ENCODE data around the gene CD109.
"Not testable (repeated sequence)": the region's sequence is repeated elsewhere in the genome, so short reads cannot be mapped to it uniquely, and the experiment has no call there.

The CD109 gene

DNA sequence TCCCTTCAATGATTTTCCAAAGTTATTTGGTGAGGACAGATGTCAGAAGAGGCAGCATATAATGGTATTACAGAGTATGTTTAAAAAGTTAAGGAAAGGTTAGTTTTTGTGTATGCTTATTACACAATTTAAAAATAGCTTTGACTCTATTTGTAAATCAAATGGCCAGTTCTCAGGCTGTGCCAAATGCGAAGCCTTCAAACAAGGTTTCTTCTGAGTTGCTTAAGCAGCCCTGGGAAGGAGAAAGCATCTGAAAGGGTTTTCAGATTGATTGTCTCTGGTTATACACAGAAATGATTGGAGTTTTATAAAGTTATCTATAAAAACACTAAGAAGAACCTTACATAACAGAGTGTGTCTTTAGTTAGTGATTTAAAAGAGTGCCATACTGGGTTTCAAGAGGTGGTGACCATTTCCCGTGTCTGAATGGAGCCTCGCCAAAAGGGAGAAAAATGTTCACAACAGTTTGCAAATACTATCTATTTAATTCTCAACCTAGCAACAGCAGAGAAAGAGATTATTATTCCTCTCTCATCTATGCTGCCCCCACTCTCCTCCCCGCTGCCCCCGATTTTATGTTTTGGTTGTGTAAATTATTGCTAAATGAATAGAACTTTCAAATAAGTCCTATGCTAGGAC lies 16.7 kb downstream of the CD109 start:
- no peaks in the 10 kb centered on the region for H3K36me3 ChIP-seq (ENCODE audit: insufficient read depth, low read depth, low read length)
- no peaks in the 10 kb centered on the region for H3K27me3 ChIP-seq (ENCODE audit: insufficient read depth, low read length)
- no peak overlapping the region for H3K27ac ChIP-seq (ENCODE audit: low read length)
- peaks cover 8% of the 10 kb centered on the region; the same call in 1 of the 2 replicates for H3K4me1 ChIP-seq (ENCODE audit: insufficient read depth, low read length)
- H3K4me3 ChIP-seq (ENCODE audit: low read length): no peak overlapping the region
- H3K9me3 ChIP-seq (ENCODE audit: insufficient read depth, low read depth, low read length): no peaks in the 10 kb centered on the region
- H3K9ac ChIP-seq (ENCODE audit: low read depth, low read length): no peak overlapping the region

DNA sequence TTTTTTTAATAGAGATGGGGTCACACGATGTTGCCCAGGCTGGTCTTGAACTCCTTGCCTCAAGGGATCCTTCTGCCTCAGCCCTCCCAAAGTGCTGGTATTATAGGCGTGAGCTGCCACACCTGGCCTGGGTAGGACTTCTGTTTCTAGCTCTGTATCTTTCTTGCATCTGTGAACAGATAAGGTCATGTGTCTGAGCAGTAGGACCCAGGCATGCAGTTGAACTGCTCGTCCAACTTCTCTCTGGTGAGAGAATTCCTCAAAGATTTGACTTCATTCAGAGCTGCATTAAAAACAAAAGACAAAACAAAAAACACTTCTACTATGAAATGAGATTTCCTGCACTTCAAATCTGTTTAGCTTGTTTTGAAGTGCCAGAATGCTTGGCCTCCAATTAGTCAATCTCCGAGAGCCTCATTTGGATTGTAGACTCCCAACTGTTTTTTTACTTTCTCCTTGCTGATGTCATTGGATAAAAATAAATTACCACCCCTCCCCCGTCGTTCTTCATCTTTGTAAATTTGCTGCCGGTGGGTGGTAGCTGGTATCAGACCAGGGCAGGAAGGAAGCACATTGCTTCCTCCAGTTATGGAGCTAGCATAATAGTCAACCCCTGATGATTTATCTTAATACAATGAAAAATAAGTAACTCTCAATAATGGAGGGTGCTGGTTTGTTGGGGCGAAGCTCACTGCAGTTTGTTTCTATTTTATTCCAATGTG lies 17.6 kb downstream of the CD109 start:
- Histone ChIP-seq H3K36me3 (ENCODE audit: insufficient read depth, low read depth, low read length) (no peaks in the 10 kb centered on the region), H3K9me3 (ENCODE audit: insufficient read depth, low read depth, low read length) (no peaks in the 10 kb centered on the region), H3K4me3 (ENCODE audit: low read length) (no peak overlapping the region), H3K27ac (ENCODE audit: low read length) (no peak overlapping the region), H3K9ac (ENCODE audit: low read depth, low read length) (no peak overlapping the region), H3K27me3 (ENCODE audit: insufficient read depth, low read length) (no peaks in the 10 kb centered on the region), H3K4me1 (ENCODE audit: insufficient read depth, low read length) (peaks cover 8% of the 10 kb centered on the region; the same call in 1 of the 2 replicates)

DNA sequence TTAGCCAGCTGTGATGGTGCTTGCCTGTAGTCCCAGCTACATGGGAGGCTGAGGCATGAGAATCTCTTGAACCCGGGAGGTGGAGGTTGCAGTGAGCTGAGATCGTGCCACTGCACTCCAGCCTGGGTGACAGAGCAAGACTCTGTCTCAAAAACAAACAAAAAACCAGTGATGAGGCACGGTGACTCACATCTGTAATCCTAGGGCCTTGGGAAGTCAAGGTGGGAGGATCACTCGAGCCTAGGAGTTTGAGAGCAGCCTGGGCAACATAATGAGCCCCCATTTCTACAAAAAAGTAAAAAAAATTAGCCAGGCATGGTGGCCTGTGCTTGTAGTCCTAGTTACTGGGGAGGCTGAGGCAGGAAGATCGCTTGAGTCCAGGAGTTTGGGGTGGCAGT lies 19.1 kb downstream of the CD109 start:
- H3K27ac ChIP-seq (ENCODE audit: low read length); H3K36me3 ChIP-seq (ENCODE audit: insufficient read depth, low read depth, low read length); H3K9me3 ChIP-seq (ENCODE audit: insufficient read depth, low read depth, low read length); H3K9ac ChIP-seq (ENCODE audit: low read depth, low read length); H3K4me1 ChIP-seq (ENCODE audit: insufficient read depth, low read length); H3K4me3 ChIP-seq (ENCODE audit: low read length); H3K27me3 ChIP-seq (ENCODE audit: insufficient read depth, low read length): not testable (repeated sequence)

DNA sequence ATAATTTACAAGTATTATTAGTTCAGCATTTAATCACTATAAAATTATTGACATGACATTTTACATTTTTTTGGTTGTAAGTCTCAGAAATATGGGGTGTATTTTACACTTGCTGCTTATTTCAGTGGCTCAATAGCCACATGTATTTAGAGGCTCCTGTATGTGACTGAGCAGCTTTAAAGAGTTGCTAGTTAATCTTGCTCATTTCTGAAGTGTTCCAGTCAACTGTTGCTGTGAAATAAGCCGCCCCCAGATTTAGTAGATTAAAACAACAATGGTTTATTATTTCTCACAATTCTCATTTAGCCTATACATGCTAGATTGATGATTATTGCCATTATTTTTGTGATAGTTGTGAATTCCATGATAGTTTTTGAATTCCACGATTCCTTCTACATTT lies 23.0 kb downstream of the CD109 start:
- no peak overlapping the region for H3K27ac ChIP-seq (ENCODE audit: low read length)
- H3K36me3 ChIP-seq (ENCODE audit: insufficient read depth, low read depth, low read length): no peaks in the 10 kb centered on the region
- no peaks in the 10 kb centered on the region for H3K27me3 ChIP-seq (ENCODE audit: insufficient read depth, low read length)
- H3K4me1 ChIP-seq (ENCODE audit: insufficient read depth, low read length): peaks cover 1% of the 10 kb centered on the region; the same call in 1 of the 2 replicates
- H3K4me3 ChIP-seq (ENCODE audit: low read length): no peak overlapping the region
- no peaks in the 10 kb centered on the region for H3K9me3 ChIP-seq (ENCODE audit: insufficient read depth, low read depth, low read length)
- H3K9ac ChIP-seq (ENCODE audit: low read depth, low read length): no peak overlapping the region

DNA sequence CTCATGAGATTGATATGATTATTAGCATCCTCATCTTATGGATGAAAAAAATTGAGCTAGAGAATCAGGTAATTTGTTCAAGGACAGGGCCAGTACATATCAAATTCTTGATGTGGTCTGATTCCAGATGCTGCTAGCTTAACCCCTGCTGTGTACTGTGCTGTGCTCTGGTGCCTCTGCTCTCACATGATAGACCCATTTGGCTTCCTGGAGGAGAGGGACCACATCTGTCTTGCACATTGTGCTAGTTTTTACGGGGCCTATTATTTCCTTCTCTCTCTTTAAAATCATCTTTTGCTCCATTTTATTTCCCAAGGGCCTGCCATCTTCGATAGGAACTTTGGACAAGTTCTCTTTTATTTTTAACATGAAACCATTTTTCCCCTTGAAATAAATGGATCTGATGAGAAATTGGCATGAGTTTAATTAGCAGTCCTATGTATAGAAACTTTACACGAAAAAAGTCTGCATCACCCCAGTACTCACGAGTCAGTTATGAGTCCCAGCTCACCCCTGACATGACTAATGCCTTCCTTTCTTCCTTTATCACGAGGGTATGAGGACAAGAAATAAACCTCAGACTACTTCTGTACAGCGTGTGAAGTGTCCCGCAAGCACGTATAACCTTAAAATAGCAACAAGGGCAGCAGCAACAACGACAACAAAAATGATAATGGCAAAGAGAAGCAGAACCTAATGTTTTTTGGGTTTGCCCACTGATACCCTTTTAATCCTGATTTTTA lies 26.5 kb downstream of the CD109 start:
- Histone ChIP-seq H3K9me3 (ENCODE audit: insufficient read depth, low read depth, low read length) (no peaks in the 10 kb centered on the region), H3K4me1 (ENCODE audit: insufficient read depth, low read length) (no peaks in the 10 kb centered on the region), H3K27ac (ENCODE audit: low read length) (no peak overlapping the region), H3K36me3 (ENCODE audit: insufficient read depth, low read depth, low read length) (no peaks in the 10 kb centered on the region), H3K9ac (ENCODE audit: low read depth, low read length) (no peak overlapping the region), H3K27me3 (ENCODE audit: insufficient read depth, low read length) (no peaks in the 10 kb centered on the region), H3K4me3 (ENCODE audit: low read length) (no peak overlapping the region)

DNA sequence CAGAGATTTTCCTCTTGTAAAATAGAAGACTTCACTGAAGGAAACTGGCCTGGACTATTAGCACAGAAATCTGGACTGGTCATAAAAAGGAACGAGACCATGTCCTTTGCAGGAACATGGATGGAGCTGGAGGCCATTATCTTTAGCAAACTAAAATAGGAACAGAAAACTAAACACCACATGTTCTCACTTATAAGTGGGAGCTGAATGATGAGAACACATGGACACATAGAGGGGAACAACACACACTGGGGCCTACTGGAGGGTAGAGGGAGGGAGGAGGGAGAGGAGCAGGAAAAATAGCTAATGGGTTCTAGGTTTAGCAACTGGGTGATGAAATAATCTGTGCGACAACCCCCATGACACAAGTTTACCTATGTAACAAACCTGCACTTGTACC lies 27.5 kb downstream of the CD109 start:
- H3K4me3 ChIP-seq (ENCODE audit: low read length); H3K4me1 ChIP-seq (ENCODE audit: insufficient read depth, low read length); H3K36me3 ChIP-seq (ENCODE audit: insufficient read depth, low read depth, low read length); H3K9me3 ChIP-seq (ENCODE audit: insufficient read depth, low read depth, low read length); H3K27ac ChIP-seq (ENCODE audit: low read length); H3K9ac ChIP-seq (ENCODE audit: low read depth, low read length); H3K27me3 ChIP-seq (ENCODE audit: insufficient read depth, low read length): not testable (repeated sequence)

DNA sequence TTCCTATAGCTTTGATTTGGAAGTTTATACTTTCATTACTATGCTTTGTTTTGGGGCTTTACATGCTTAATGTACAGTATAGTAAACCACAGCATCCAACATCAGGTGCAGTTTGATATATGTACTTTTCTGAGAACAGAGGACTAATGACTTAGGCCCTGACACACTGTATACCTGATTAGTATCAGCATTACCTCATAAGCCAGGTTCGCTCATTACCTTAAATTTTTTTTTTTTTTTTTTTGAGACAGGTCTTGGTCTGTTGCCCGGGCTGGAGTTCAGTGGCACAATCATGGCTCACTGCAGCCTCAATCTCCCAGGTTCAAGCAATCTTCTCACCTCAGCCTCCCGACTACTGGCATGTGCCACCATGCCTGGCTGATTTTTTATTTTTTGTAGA lies 28.4 kb downstream of the CD109 start:
- Histone ChIP-seq H3K27me3 (ENCODE audit: insufficient read depth, low read length) (no peaks in the 10 kb centered on the region), H3K9me3 (ENCODE audit: insufficient read depth, low read depth, low read length) (no peaks in the 10 kb centered on the region), H3K9ac (ENCODE audit: low read depth, low read length) (no peak overlapping the region), H3K4me1 (ENCODE audit: insufficient read depth, low read length) (no peaks in the 10 kb centered on the region), H3K27ac (ENCODE audit: low read length) (no peak overlapping the region), H3K4me3 (ENCODE audit: low read length) (no peak overlapping the region), H3K36me3 (ENCODE audit: insufficient read depth, low read depth, low read length) (no peaks in the 10 kb centered on the region)

DNA sequence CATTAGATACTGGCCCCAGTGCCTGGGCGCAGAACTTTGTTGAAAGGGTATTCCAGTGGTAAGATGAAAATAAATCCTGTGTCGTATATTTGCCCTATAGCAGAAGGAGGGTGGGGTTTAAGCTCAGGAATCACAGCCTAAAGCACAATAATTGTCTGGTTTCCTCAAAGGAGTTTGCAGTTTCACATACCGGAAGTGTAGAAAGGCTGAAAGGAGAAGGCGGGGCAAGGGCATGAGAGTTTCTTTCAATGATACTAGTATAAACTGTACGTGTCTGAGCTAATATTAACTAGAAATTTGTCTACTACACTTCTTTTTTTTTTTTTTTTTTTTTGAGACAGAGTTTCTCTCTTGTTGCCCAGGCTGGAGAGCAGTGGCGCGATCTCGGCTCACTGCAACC lies 29.2 kb downstream of the CD109 start:
- not testable (repeated sequence) for H3K27ac ChIP-seq (ENCODE audit: low read length); H3K36me3 ChIP-seq (ENCODE audit: insufficient read depth, low read depth, low read length); H3K9me3 ChIP-seq (ENCODE audit: insufficient read depth, low read depth, low read length); H3K27me3 ChIP-seq (ENCODE audit: insufficient read depth, low read length); H3K9ac ChIP-seq (ENCODE audit: low read depth, low read length); H3K4me3 ChIP-seq (ENCODE audit: low read length); H3K4me1 ChIP-seq (ENCODE audit: insufficient read depth, low read length)

DNA sequence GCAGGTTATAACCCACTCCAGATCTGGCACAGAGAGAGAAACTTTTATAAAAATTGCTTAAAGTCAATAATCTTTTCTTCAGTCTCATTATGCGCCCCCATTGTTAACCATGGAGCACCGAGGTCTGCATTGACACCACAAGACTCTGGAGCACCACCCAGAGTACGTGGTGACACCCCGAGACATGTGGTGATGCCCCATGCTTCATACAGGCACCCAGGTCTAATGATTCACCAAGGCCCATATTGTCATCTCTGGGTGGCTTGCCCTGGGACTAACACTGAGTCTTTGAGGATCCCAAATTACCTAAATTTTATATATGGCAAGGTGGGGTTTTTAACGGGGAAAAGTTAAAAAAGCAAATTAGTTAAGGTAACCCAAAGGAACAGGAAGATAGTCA lies 31.1 kb downstream of the CD109 start:
- Histone ChIP-seq H3K36me3 (ENCODE audit: insufficient read depth, low read depth, low read length) (no peaks in the 10 kb centered on the region), H3K27ac (ENCODE audit: low read length) (no peak overlapping the region), H3K9ac (ENCODE audit: low read depth, low read length) (no peak overlapping the region), H3K4me3 (ENCODE audit: low read length) (no peak overlapping the region), H3K4me1 (ENCODE audit: insufficient read depth, low read length) (no peaks in the 10 kb centered on the region), H3K27me3 (ENCODE audit: insufficient read depth, low read length) (no peaks in the 10 kb centered on the region), H3K9me3 (ENCODE audit: insufficient read depth, low read depth, low read length) (no peaks in the 10 kb centered on the region)

DNA sequence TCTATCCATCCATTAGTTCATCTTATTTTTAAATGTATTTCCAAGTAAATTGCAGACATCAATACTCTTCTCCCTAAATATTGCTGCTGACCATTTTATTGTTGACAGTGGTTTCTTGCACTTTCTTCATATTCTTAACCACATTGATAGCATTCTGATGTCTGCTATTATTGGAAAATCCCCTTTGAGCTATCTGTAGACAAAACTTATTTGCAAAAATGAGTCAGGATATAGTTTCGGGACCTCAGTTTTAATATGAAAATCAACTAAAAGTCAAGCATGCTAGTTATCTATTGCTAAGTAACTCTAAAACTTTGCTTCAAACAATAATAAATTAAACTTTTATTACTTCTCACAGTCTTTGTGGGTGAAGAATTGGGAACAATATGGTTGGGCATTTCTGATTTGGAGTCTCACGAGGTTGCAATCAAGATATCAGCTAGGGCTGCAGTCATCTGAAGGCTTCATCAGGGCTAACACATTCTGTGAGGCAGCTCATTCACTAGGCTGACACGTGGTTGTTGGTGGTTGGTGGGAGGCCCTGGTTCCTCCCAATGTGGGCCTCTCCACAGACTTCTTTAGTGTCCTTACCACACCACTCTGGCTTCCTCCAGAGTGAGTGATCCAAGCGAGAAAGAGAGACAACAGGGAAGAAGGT lies 32.7 kb downstream of the CD109 start:
- no peaks in the 10 kb centered on the region for H3K36me3 ChIP-seq (ENCODE audit: insufficient read depth, low read depth, low read length)
- H3K9me3 ChIP-seq (ENCODE audit: insufficient read depth, low read depth, low read length): no peaks in the 10 kb centered on the region
- no peak overlapping the region for H3K27ac ChIP-seq (ENCODE audit: low read length)
- no peak overlapping the region for H3K9ac ChIP-seq (ENCODE audit: low read depth, low read length)
- no peaks in the 10 kb centered on the region for H3K4me1 ChIP-seq (ENCODE audit: insufficient read depth, low read length)
- no peaks in the 10 kb centered on the region for H3K27me3 ChIP-seq (ENCODE audit: insufficient read depth, low read length)
- no peak overlapping the region for H3K4me3 ChIP-seq (ENCODE audit: low read length)

DNA sequence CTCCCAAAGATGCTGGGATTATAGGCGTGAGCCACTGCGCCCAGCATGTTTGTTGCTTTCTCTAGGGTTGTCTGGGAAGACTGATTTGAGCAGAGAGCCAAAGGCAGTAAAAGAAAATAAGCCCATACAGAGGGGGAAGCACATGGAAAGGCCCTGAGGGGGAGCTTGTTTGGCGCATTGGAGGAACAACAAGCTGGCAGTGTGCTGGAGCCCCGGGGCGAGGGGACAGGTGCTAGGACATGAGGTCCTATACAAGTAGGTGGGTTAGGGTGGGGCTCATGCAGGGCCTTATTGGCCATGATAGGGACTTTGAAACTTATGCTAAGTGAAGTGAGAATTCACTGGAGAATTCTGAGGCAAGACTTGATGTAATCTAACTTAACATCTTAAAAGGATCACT lies 35.3 kb downstream of the CD109 start:
- Histone ChIP-seq H3K27me3 (ENCODE audit: insufficient read depth, low read length) (no peaks in the 10 kb centered on the region), H3K36me3 (ENCODE audit: insufficient read depth, low read depth, low read length) (no peaks in the 10 kb centered on the region), H3K27ac (ENCODE audit: low read length) (no peak overlapping the region), H3K9ac (ENCODE audit: low read depth, low read length) (no peak overlapping the region), H3K4me1 (ENCODE audit: insufficient read depth, low read length) (peaks cover 2% of the 10 kb centered on the region; the same call in 1 of the 2 replicates), H3K9me3 (ENCODE audit: insufficient read depth, low read depth, low read length) (no peaks in the 10 kb centered on the region), H3K4me3 (ENCODE audit: low read length) (no peak overlapping the region)

All from iPS-20b (cell line).